Vagina (tissue), 2 donors: ENCODE data around the gene MTHFS. TPM values are rescaled to one million over a fixed set of nuclear protein-coding genes. Genes with fewer than 3 reads are reported as not detected.

Experiments used
- DNase-seq, 2 donors: peaks; one replicate each; pipeline ENCODE4 v3.0.0-alpha.2; 2017; ENCODE audit errors: extremely low spot score in 2 of 2
- H3K27ac ChIP-seq: fragments of 200-600 bp; sonication (generic); one replicate; pipeline ENCODE4 v1.5.1; 2019
- H3K27me3 ChIP-seq: fragments of 200-600 bp; sonication (generic); one replicate; pipeline ENCODE4 v1.5.1; 2019
- H3K36me3 ChIP-seq, 2 donors: fragments of 200-600 bp; sonication (generic); one replicate each; pipeline ENCODE4 v1.5.1; 2017 to 2019
- H3K4me1 ChIP-seq: fragments of 200-600 bp; sonication (generic); one replicate; pipeline ENCODE4 v1.5.1; 2019
- H3K4me3 ChIP-seq, 2 donors: fragments of 200-600 bp; sonication (generic); 1 replicate in 1 of 2; 2 replicates in 1 of 2; pipeline ENCODE4 v1.5.1; 2016 to 2019
- H3K9me3 ChIP-seq: fragments of 200-600 bp; sonication (generic); one replicate; pipeline ENCODE4 v1.5.1; 2019
- CTCF ChIP-seq, 3 experiments: fragments of 450-650 bp in 2 of 3; fragments of 200-600 bp in 1 of 3; sonication (generic) in 1 of 3; IDR thresholded peaks; one replicate each; pipeline ENCODE4 v1.5.1; 2017 to 2019; ENCODE audit warnings: antibody characterized with exemption in 3 of 3, mild to moderate bottlenecking in 2 of 3, moderate library complexity in 2 of 3
- POLR2A ChIP-seq, 2 donors: fragments of 450-650 bp; IDR thresholded peaks; one replicate each; pipeline ENCODE4 v1.6.1; 2017; ENCODE audit warnings: antibody characterized with exemption in 2 of 2, mild to moderate bottlenecking in 2 of 2, moderate library complexity in 2 of 2
- POLR2AphosphoS5 ChIP-seq, 2 donors: sonication (generic); formaldehyde crosslinking; IDR thresholded peaks; one replicate each; pipeline ENCODE4 v1.9.0; 2017; ENCODE audit warnings: antibody characterized with exemption in 2 of 2, mild to moderate bottlenecking in 2 of 2, low read depth in 1 of 2; ENCODE audit not compliant: insufficient read depth in 1 of 2
- intact Hi-C: fragments of 100-400 bp; cut with DNase I; formaldehyde crosslinking; loops from one replicate; pipeline ENCODE4 v1.15.1; 2023
- total RNA-seq: library from RNA; depleted of rRNA; stranded (reverse); fragments of >200 nt; gene quantifications from one replicate; pipeline ENCODE4 v1.2.3, GENCODE V29; 2016

The MTHFS gene
- total RNA-seq, 1 donor from 2014 or later = 7.1 TPM

GRCh38 chr15:79862191-79862590 is 34.6 kb downstream of the MTHFS start:
- no peak for TF ChIP-seq POLR2A (IDR thresholded peaks at IDR 0.05)
- no peak for TF ChIP-seq CTCF (IDR thresholded peaks at IDR 0.05)
- TF ChIP-seq POLR2AphosphoS5 (IDR thresholded peaks at IDR 0.05; ENCODE audit: insufficient read depth in 1 of 2, low read depth in 1 of 2) = no peak
- intact Hi-C loops = no loop called here

GRCh38 chr15:79860661-79861060 is 36.2 kb downstream of the MTHFS start:
- no peak overlapping the region for H3K4me3 ChIP-seq
- intact Hi-C loops = no loop called here
- no peak overlapping the region for H3K27ac ChIP-seq
- H3K36me3 ChIP-seq = no peaks in the 10 kb centered on the region
- H3K4me1 ChIP-seq = no peaks in the 10 kb centered on the region
- H3K27me3 ChIP-seq = no peaks in the 10 kb centered on the region
- TF ChIP-seq POLR2A (IDR thresholded peaks at IDR 0.05) (no peak), POLR2AphosphoS5 (IDR thresholded peaks at IDR 0.05; ENCODE audit: insufficient read depth in 1 of 2, low read depth in 1 of 2) (no peak), CTCF (IDR thresholded peaks at IDR 0.05) (no peak)
- DNase-seq = no peak
- no peaks in the 10 kb centered on the region for H3K9me3 ChIP-seq

More at GRCh38 chr15:79862191-79862590, 34.6 kb downstream of the MTHFS start:
- Histone ChIP-seq H3K4me3 (no peak overlapping the region), H3K27ac (no peak overlapping the region), H3K9me3 (no peaks in the 10 kb centered on the region), H3K36me3 (no peaks in the 10 kb centered on the region), H3K4me1 (no peaks in the 10 kb centered on the region), H3K27me3 (no peaks in the 10 kb centered on the region)
- DNase-seq = no peak

GRCh38 chr15:79858469-79858868 is 38.3 kb downstream of the MTHFS start:
- no peaks in the 10 kb centered on the region for H3K27me3 ChIP-seq
- DNase-seq = no peak
- no peaks in the 10 kb centered on the region for H3K9me3 ChIP-seq
- H3K4me3 ChIP-seq = no peak overlapping the region
- H3K4me1 ChIP-seq = no peaks in the 10 kb centered on the region
- no peak overlapping the region for H3K27ac ChIP-seq
- no peaks in the 10 kb centered on the region for H3K36me3 ChIP-seq
- intact Hi-C loops = no loop called here
- no peak for TF ChIP-seq POLR2AphosphoS5 (IDR thresholded peaks at IDR 0.05; ENCODE audit: insufficient read depth in 1 of 2, low read depth in 1 of 2)
- no peak for TF ChIP-seq POLR2A (IDR thresholded peaks at IDR 0.05)
- TF ChIP-seq CTCF (IDR thresholded peaks at IDR 0.05) = no peak

- no peak overlapping the region for H3K27ac ChIP-seq
- H3K4me1 ChIP-seq = no peaks in the 10 kb centered on the region
- H3K9me3 ChIP-seq = no peaks in the 10 kb centered on the region
- no peak overlapping the region for H3K4me3 ChIP-seq
- intact Hi-C loops = no loop called here
- no peak for DNase-seq
- no peaks in the 10 kb centered on the region for H3K36me3 ChIP-seq
- no peaks in the 10 kb centered on the region for H3K27me3 ChIP-seq
- TF ChIP-seq CTCF (IDR thresholded peaks at IDR 0.05) (peak; percentile 69 to 78 (median 70)), POLR2AphosphoS5 (IDR thresholded peaks at IDR 0.05; ENCODE audit: insufficient read depth in 1 of 2, low read depth in 1 of 2) (no peak), POLR2A (IDR thresholded peaks at IDR 0.05) (no peak)
These were observed 43.1 kb downstream of the MTHFS start for GRCh38 chr15:79853492-79854328.

- no peak for DNase-seq
- H3K9me3 ChIP-seq = no peaks in the 10 kb centered on the region
- H3K36me3 ChIP-seq = peaks cover 0 to 1% of the 10 kb centered on the region in 2 donors
- H3K27me3 ChIP-seq = no peaks in the 10 kb centered on the region
- no peak overlapping the region for H3K27ac ChIP-seq
- intact Hi-C loops = loop anchor here (10.0 kb wide), 1 partner anchor 455 kb away; no protein-coding TSS in a partner anchor
- no peak overlapping the region for H3K4me3 ChIP-seq
- no peak for TF ChIP-seq POLR2AphosphoS5 (IDR thresholded peaks at IDR 0.05; ENCODE audit: insufficient read depth in 1 of 2, low read depth in 1 of 2)
- TF ChIP-seq POLR2A (IDR thresholded peaks at IDR 0.05) = no peak
- TF ChIP-seq CTCF (IDR thresholded peaks at IDR 0.05) = no peak
- no peaks in the 10 kb centered on the region for H3K4me1 ChIP-seq
These were observed 47.0 kb downstream of the MTHFS start for GRCh38 chr15:79849789-79850188.
